Hepatocyte (in vitro differentiated cells): ENCODE measurements around the gene GABRB2. TPM values are rescaled to one million over a fixed set of nuclear protein-coding genes. Genes with fewer than 3 reads are reported as not detected.
"Not testable (repeated sequence)": the region's sequence is repeated elsewhere in the genome, so short reads cannot be mapped to it uniquely, and the experiment has no call there.

Source experiments
- DNase-seq: peaks from one replicate; pipeline ENCODE4 v3.0.0-alpha.2; 2016; ENCODE audit warnings: low spot score
- H2AFZ ChIP-seq: fragments of 200-600 bp; sonication (generic); 2 replicates; pipeline ENCODE4 v1.6.0; 2016; ENCODE audit warnings: antibody characterized with exemption, mild to moderate bottlenecking
- H3K27ac ChIP-seq: fragments of 200-600 bp; sonication (generic); 2 replicates; pipeline ENCODE4 v1.5.1; 2016; ENCODE audit warnings: mild to moderate bottlenecking
- H3K27me3 ChIP-seq: fragments of 200-600 bp; sonication (generic); 2 replicates; pipeline ENCODE4 v1.6.1; 2016
- H3K36me3 ChIP-seq: fragments of 200-600 bp; sonication (generic); replicated peaks from 2 replicates; pipeline ENCODE4 v1.5.1; 2016; ENCODE audit warnings: low read depth; ENCODE audit not compliant: insufficient read depth
- H3K4me1 ChIP-seq: fragments of 200-600 bp; sonication (generic); 2 replicates; pipeline ENCODE4 v1.5.1; 2016; ENCODE audit warnings: mild to moderate bottlenecking, moderate library complexity; ENCODE audit not compliant: insufficient read depth
- H3K4me2 ChIP-seq: fragments of 200-600 bp; sonication (generic); 2 replicates; pipeline ENCODE4 v1.6.0; 2016
- H3K4me3 ChIP-seq: fragments of 200-600 bp; sonication (generic); 2 replicates; pipeline ENCODE4 v1.5.1; 2016; ENCODE audit warnings: mild to moderate bottlenecking
- H3K79me2 ChIP-seq: fragments of 200-600 bp; sonication (generic); 2 replicates; pipeline ENCODE4 v1.6.0; 2017; ENCODE audit warnings: mild to moderate bottlenecking
- H3K9me2 ChIP-seq: fragments of 200-600 bp; sonication (generic); replicated peaks from 2 replicates; pipeline ENCODE4 v1.6.0; 2017; ENCODE audit warnings: mild to moderate bottlenecking; ENCODE audit not compliant: insufficient read depth
- H3K9me3 ChIP-seq: fragments of 200-600 bp; sonication (generic); 2 replicates; pipeline ENCODE4 v1.5.1; 2016; ENCODE audit warnings: low read depth, mild to moderate bottlenecking
- H4K20me1 ChIP-seq: fragments of 200-600 bp; sonication (generic); 2 replicates; pipeline ENCODE4 v1.6.0; 2016; ENCODE audit warnings: mild to moderate bottlenecking; ENCODE audit not compliant: insufficient read depth, poor library complexity, severe bottlenecking
- EZH2 ChIP-seq: fragments of 200-600 bp; sonication (generic); IDR thresholded peaks from 2 replicates; pipeline ENCODE4 v1.6.1; 2016; ENCODE audit warnings: antibody characterized with exemption, mild to moderate bottlenecking, borderline replicate concordance
- EZH2phosphoT487 ChIP-seq: fragments of 200-600 bp; sonication (generic); IDR thresholded peaks from one replicate; pipeline ENCODE4 v1.6.1; 2018; ENCODE audit warnings: antibody characterized with exemption, mild to moderate bottlenecking, low read depth, moderate library complexity; ENCODE audit not compliant: unreplicated experiment, severe bottlenecking
- WGBS: methylation state at CpG from one replicate; pipeline ENCODE4 v1.1.6; 2016; ENCODE audit warnings: low lambda C conversion rate; ENCODE audit errors: missing lambda C conversion rate; 5-methylcytosine and 5-hydroxymethylcytosine counted together
- polyA plus RNA-seq: library from polyadenylated mRNA; unstranded; fragments of >200 nt; fragmentation: Nextera tagmentation; extraction: Ambion mirVana; gene quantifications from 2 replicates; pipeline ENCODE4 v1.2.1, GENCODE V29; 2016
- total RNA-seq: library from RNA; depleted of rRNA; stranded (reverse); fragments of >200 nt; gene quantifications from 2 replicates; pipeline ENCODE4 v1.2.3, GENCODE V29; 2014
- TF ChIP-seq, protein P1 (sequence below): fragments of 200-600 bp; sonication (generic); IDR thresholded peaks from 2 replicates; pipeline ENCODE4 v1.5.1; 2016; ENCODE audit warnings: antibody characterized with exemption, mild to moderate bottlenecking; ENCODE audit not compliant: poor library complexity

The GABRB2 gene
- total and polyA plus RNA-seq, 2 experiments from 2014 or later, result 0.16 to 0.53 TPM

DNA sequence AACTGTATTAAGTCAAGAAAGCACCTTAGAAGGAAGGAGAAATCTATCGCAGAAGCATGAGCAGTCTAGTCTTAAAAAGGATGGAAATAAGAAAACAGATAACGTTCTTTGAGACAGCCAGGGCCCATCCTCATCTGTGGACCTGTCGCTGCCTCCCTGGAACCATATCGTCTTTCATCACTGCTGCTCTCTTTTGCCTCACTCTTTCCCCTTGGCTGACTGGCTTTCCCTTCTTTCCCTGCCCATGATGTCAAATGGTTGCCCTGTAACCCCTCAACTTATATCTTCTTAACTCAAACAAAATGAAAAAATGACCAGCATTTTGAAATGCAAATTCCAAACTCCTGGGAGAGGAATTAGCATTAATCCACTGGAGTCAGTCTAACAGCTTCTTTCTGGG, 299.8 kb downstream of the GABRB2 start:
- H3K9me2 ChIP-seq, result no peaks in the 10 kb centered on the region
- no peaks in the 10 kb centered on the region for H3K9me3 ChIP-seq
- no peaks in the 10 kb centered on the region for H3K79me2 ChIP-seq
- H3K27me3 ChIP-seq, result no peaks in the 10 kb centered on the region
- no peak for DNase-seq
- H3K4me2 ChIP-seq, result no peak overlapping the region
- TF ChIP-seq EZH2phosphoT487, result no peak
- TF ChIP-seq, protein P1, sequence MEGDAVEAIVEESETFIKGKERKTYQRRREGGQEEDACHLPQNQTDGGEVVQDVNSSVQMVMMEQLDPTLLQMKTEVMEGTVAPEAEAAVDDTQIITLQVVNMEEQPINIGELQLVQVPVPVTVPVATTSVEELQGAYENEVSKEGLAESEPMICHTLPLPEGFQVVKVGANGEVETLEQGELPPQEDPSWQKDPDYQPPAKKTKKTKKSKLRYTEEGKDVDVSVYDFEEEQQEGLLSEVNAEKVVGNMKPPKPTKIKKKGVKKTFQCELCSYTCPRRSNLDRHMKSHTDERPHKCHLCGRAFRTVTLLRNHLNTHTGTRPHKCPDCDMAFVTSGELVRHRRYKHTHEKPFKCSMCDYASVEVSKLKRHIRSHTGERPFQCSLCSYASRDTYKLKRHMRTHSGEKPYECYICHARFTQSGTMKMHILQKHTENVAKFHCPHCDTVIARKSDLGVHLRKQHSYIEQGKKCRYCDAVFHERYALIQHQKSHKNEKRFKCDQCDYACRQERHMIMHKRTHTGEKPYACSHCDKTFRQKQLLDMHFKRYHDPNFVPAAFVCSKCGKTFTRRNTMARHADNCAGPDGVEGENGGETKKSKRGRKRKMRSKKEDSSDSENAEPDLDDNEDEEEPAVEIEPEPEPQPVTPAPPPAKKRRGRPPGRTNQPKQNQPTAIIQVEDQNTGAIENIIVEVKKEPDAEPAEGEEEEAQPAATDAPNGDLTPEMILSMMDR, result no peak
- no peak for TF ChIP-seq EZH2
- WGBS, result 78% methylated on average over 4 of the region's 4 CpGs
- H2AFZ ChIP-seq, result no peak overlapping the region
- no peak overlapping the region for H3K4me3 ChIP-seq
- no peak overlapping the region for H3K27ac ChIP-seq
- H3K4me1 ChIP-seq, result no peaks in the 10 kb centered on the region
- no peaks in the 10 kb centered on the region for H3K36me3 ChIP-seq
- H4K20me1 ChIP-seq, result no peaks in the 10 kb centered on the region

- not testable (repeated sequence) for H3K27ac ChIP-seq, H2AFZ ChIP-seq, H3K4me1 ChIP-seq, H3K27me3 ChIP-seq, H3K4me3 ChIP-seq, H3K9me2 ChIP-seq, H3K79me2 ChIP-seq, H3K36me3 ChIP-seq, H4K20me1 ChIP-seq, H3K4me2 ChIP-seq, H3K9me3 ChIP-seq, DNase-seq
- WGBS, result 70% methylated on average over 5 of the region's 5 CpGs
Measured at GRCh38 chr5:161245846-161246245, 300.7 kb downstream of the GABRB2 start.

Other genes with a start within 250 kb of the GABRB2 start
- gene GABRA6, start 139.0 kb upstream of the GABRB2 start, total RNA-seq, result not detected in 2 replicates
- not detected in 2 replicates for gene GABRA6, start 139.0 kb upstream of the GABRB2 start, polyA plus RNA-seq